H1 (cell line): ENCODE data around the gene SESN1. TPM values are rescaled to one million over a fixed set of nuclear protein-coding genes. Genes with fewer than 3 reads are reported as not detected.

Source experiments
- CTCF ChIA-PET: fragments of 300-600 bp; sonication (Branson Sonifier 250); formaldehyde crosslinking; loops from one replicate; lab custom pipeline; 2021; ENCODE audit not compliant: partially characterized antibody; lab: Charles Lee
- POLR2A ChIA-PET: fragments of 300-600 bp; sonication (Branson Sonifier 250); formaldehyde crosslinking; loops from one replicate; lab custom pipeline; 2021; ENCODE audit warnings: inconsistent platforms; ENCODE audit not compliant: partially characterized antibody; lab: Charles Lee
- DNase-seq, 2 experiments: peaks; one replicate each; pipeline versions ENCODE4 v3.0.0 to v3.0.0-alpha.2; 2010 to 2022; ENCODE audit warnings: low spot score in 2 of 2, low read depth in 1 of 2, mixed read lengths in 1 of 2
- FAIRE-seq: peaks from 2 replicates; lab custom pipeline; 2011; peaks lifted over from hg19 to GRCh38; lab: Jason Lieb, UNC
- H2AFZ ChIP-seq: 2 replicates; pipeline ENCODE4 v1.8.1; 2012; ENCODE audit warnings: low read length, inconsistent platforms
- H2AK5ac ChIP-seq: 2 replicates; pipeline ENCODE4 v1.6.1; 2013; ENCODE audit warnings: low read depth, low read length
- H2BK120ac ChIP-seq: replicated peaks from 2 replicates; pipeline ENCODE3; 2013; ENCODE audit warnings: low read depth, low read length, inconsistent platforms
- H2BK12ac ChIP-seq: 2 replicates; pipeline ENCODE4 v1.6.1; 2013; ENCODE audit warnings: low read depth, low read length
- H2BK15ac ChIP-seq: 2 replicates; pipeline ENCODE4 v1.6.1; 2013; ENCODE audit warnings: low read length
- H2BK20ac ChIP-seq: 2 replicates; pipeline ENCODE4 v1.6.1; 2013; ENCODE audit warnings: low read length
- H2BK5ac ChIP-seq: 2 replicates; pipeline ENCODE4 v1.6.1; 2013; ENCODE audit warnings: low read depth, low read length
- H3K14ac ChIP-seq: 2 replicates; pipeline ENCODE4 v1.6.1; 2013; ENCODE audit warnings: inconsistent platforms; ENCODE audit not compliant: insufficient read length
- H3K18ac ChIP-seq: 2 replicates; pipeline ENCODE4 v1.6.1; 2013; ENCODE audit warnings: low read length; ENCODE audit errors: extremely low read depth
- H3K23ac ChIP-seq: 2 replicates; pipeline ENCODE4 v1.6.1; 2013; ENCODE audit warnings: inconsistent platforms; ENCODE audit not compliant: insufficient read length
- H3K23me2 ChIP-seq: 2 replicates; pipeline ENCODE4 v1.6.1; 2013; ENCODE audit warnings: low read depth, low read length
- H3K27ac ChIP-seq: 2 replicates; pipeline ENCODE4 v1.6.1; 2011; ENCODE audit warnings: low read depth, low read length, inconsistent platforms
- H3K27me3 ChIP-seq, 4 experiments: replicated peaks in 1 of 4; 1 replicate in 1 of 4; 2 replicates in 3 of 4; pipeline versions ENCODE4 v1.6.1 to v1.8.1; 2011 to 2013; ENCODE audit warnings: low read length in 3 of 4, mild to moderate bottlenecking in 3 of 4, inconsistent platforms in 2 of 4, mixed read lengths in 2 of 4, moderate library complexity in 1 of 4; ENCODE audit not compliant: control insufficient read depth in 3 of 4, insufficient read depth in 3 of 4; ENCODE audit errors: extremely low read depth in 1 of 4
- H3K36me3 ChIP-seq, 4 experiments: 2 replicates each; pipeline versions ENCODE4 v1.6.1 to v1.8.1; 2011 to 2013; ENCODE audit warnings: mild to moderate bottlenecking in 4 of 4, low read length in 3 of 4, moderate library complexity in 2 of 4, control low read depth in 1 of 4, inconsistent platforms in 1 of 4; ENCODE audit not compliant: insufficient read depth in 4 of 4, control insufficient read depth in 2 of 4
- H3K4ac ChIP-seq: replicated peaks from 2 replicates; pipeline ENCODE3; 2013; ENCODE audit warnings: low read length, low read depth, mixed read lengths, inconsistent platforms; ENCODE audit not compliant: insufficient read length
- H3K4me1 ChIP-seq, 4 experiments: replicated peaks in 1 of 4; 1 replicate in 1 of 4; 2 replicates in 3 of 4; pipeline versions ENCODE4 v1.6.1 to v1.8.1; 2011 to 2013; ENCODE audit warnings: low read length in 3 of 4, inconsistent platforms in 2 of 4, mixed read lengths in 1 of 4; ENCODE audit not compliant: insufficient read depth in 4 of 4, control insufficient read depth in 3 of 4
- H3K4me2 ChIP-seq, 2 experiments: 2 replicates each; pipeline versions ENCODE4 v1.6.1 to v1.8.1; 2011 to 2013; ENCODE audit warnings: low read depth in 2 of 2, low read length in 2 of 2, control low read depth in 1 of 2, inconsistent platforms in 1 of 2, mild to moderate bottlenecking in 1 of 2; ENCODE audit not compliant: insufficient read depth in 1 of 2
- H3K4me3 ChIP-seq, 4 experiments: fragments of 200-600, 300-600 bp in 1 of 4; sonication (generic), shearing (Covaris generic), sonication (Bioruptor Twin) in 1 of 4; 2 replicates each; pipeline versions ENCODE4 v1.5.1 to v1.8.1; 2011 to 2016; ENCODE audit warnings: low read length in 4 of 4, low read depth in 3 of 4, control low read depth in 2 of 4, inconsistent platforms in 2 of 4, mild to moderate bottlenecking in 2 of 4, mixed read lengths in 1 of 4, moderate library complexity in 1 of 4; ENCODE audit not compliant: insufficient read depth in 2 of 4; ENCODE audit errors: extremely low read depth in 1 of 4
- H3K56ac ChIP-seq: replicated peaks from 2 replicates; pipeline ENCODE3; 2013; ENCODE audit warnings: low read depth, mild to moderate bottlenecking, mixed read lengths, low read length, inconsistent platforms; ENCODE audit not compliant: insufficient read length
- H3K79me1 ChIP-seq: 2 replicates; pipeline ENCODE4 v1.6.1; 2013; ENCODE audit warnings: low read depth, low read length, control low read depth
- H3K79me2 ChIP-seq, 2 experiments: 2 replicates each; pipeline versions ENCODE4 v1.6.1 to v1.8.1; 2012 to 2013; ENCODE audit warnings: low read length in 2 of 2, mild to moderate bottlenecking in 2 of 2, inconsistent platforms in 1 of 2; ENCODE audit not compliant: insufficient read depth in 2 of 2, control insufficient read depth in 1 of 2
- H3K9ac ChIP-seq, 4 experiments: replicated peaks in 1 of 4; 1 replicate in 1 of 4; 2 replicates in 3 of 4; pipeline versions ENCODE4 v1.6.1 to v1.8.1; 2011 to 2013; ENCODE audit warnings: low read depth in 3 of 4, low read length in 3 of 4, control low read depth in 2 of 4, mild to moderate bottlenecking in 2 of 4, moderate library complexity in 2 of 4, inconsistent platforms in 1 of 4; ENCODE audit errors: extremely low read depth in 1 of 4
- H3K9me3 ChIP-seq, 2 experiments: 2 replicates each; pipeline versions ENCODE4 v1.6.1 to v1.8.1; 2012 to 2013; ENCODE audit warnings: mild to moderate bottlenecking in 2 of 2, moderate library complexity in 2 of 2, control low read depth in 1 of 2, inconsistent platforms in 1 of 2, low read depth in 1 of 2, low read length in 1 of 2, mixed read lengths in 1 of 2; ENCODE audit not compliant: insufficient read depth in 2 of 2
- H4K20me1 ChIP-seq, 2 experiments: replicated peaks in 1 of 2; 2 replicates each; pipeline versions ENCODE3 to v1.8.1; 2011 to 2013; ENCODE audit warnings: inconsistent platforms in 2 of 2, low read length in 2 of 2, mild to moderate bottlenecking in 1 of 2; ENCODE audit not compliant: insufficient read depth in 2 of 2, control insufficient read depth in 1 of 2
- H4K5ac ChIP-seq: 2 replicates; pipeline ENCODE4 v1.6.1; 2013; ENCODE audit warnings: low read length, low read depth, mixed read lengths, inconsistent platforms; ENCODE audit not compliant: insufficient read length
- H4K8ac ChIP-seq: 2 replicates; pipeline ENCODE4 v1.8.0; 2013; ENCODE audit warnings: mild to moderate bottlenecking, moderate library complexity, low read length, inconsistent platforms; ENCODE audit not compliant: insufficient read depth; ENCODE audit errors: extremely low read depth
- H4K91ac ChIP-seq: replicated peaks from 2 replicates; pipeline ENCODE3; 2013; ENCODE audit warnings: low read length, mixed read lengths, inconsistent platforms; ENCODE audit not compliant: insufficient read length
- BCL11A ChIP-seq, 2 experiments: IDR thresholded peaks; one replicate each; pipeline ENCODE4 v1.6.1; 2011; ENCODE audit warnings: low read depth in 2 of 2, low read length in 2 of 2, mild to moderate bottlenecking in 2 of 2
- CHD1 ChIP-seq: IDR thresholded peaks from 2 replicates; pipeline ENCODE4 v1.6.1; 2012; ENCODE audit warnings: low read depth, low read length, improper control_type of control experiment
- GABPA ChIP-seq: IDR thresholded peaks from 2 replicates; pipeline ENCODE4 v1.6.1; 2011; ENCODE audit warnings: mild to moderate bottlenecking, low read length, moderate library complexity, borderline replicate concordance; ENCODE audit not compliant: insufficient read depth
- RFX5 ChIP-seq: IDR thresholded peaks from 2 replicates; pipeline ENCODE4 v1.6.1; 2011; ENCODE audit warnings: low read depth, low read length, improper control_type of control experiment, borderline replicate concordance
- SIN3A ChIP-seq, 2 experiments: IDR thresholded peaks in 1 of 2; conservative IDR thresholded peaks in 1 of 2; 2 replicates each; pipeline ENCODE4 v1.6.1; 2011 to 2012; ENCODE audit warnings: low read length in 2 of 2, improper control_type of control experiment in 1 of 2, low read depth in 1 of 2, mild to moderate bottlenecking in 1 of 2
- SP1 ChIP-seq: IDR thresholded peaks from 2 replicates; pipeline ENCODE4 v1.6.1; 2011; ENCODE audit warnings: low read depth, low read length
- TAF1 ChIP-seq: IDR thresholded peaks from 2 replicates; pipeline ENCODE4 v1.6.1; 2011; ENCODE audit warnings: mild to moderate bottlenecking, low read depth, low read length
- WGBS, 2 experiments: shearing (Covaris generic) in 1 of 2; methylation state at CpG; one replicate each; pipeline versions ENCODE4 v1.1.6 to v1.1.7; 2013 to 2015; ENCODE audit warnings: low lambda C conversion rate in 2 of 2, mixed read lengths in 2 of 2, inconsistent platforms in 1 of 2, low coverage in 1 of 2, missing lambda C conversion rate in 1 of 2; ENCODE audit not compliant: insufficient replicate concordance in 2 of 2, insufficient coverage in 1 of 2, insufficient read length in 1 of 2; ENCODE audit errors: extremely low coverage in 1 of 2, missing lambda C conversion rate in 1 of 2; 5-methylcytosine and 5-hydroxymethylcytosine counted together
- polyA plus RNA-seq, 7 experiments: library from polyadenylated mRNA; depleted of rRNA in 3 of 7; stranded (reverse) in 5 of 7; unstranded in 2 of 7; fragments of >200 nt in 5 of 7; fragments of 200-250 nt in 2 of 7; gene quantifications; 1 replicate in 5 of 7; 2 replicates in 1 of 7; 4 replicates in 1 of 7; pipeline versions ENCODE4 v1.2.1 to v1.2.3, GENCODE V29; 2011 to 2013; ENCODE audit warnings: missing spikeins in 2 of 7, mixed read lengths in 2 of 7
- total RNA-seq: library from RNA; stranded (reverse); fragmentation: NEBNext Ultra II Directional; extraction: Animal tissue kit (Norgen Biotek cat#: 25700); gene quantifications from 2 replicates; pipeline ENCODE4 v1.2.1, GENCODE V29; 2021

Gene SESN1
- total and polyA plus RNA-seq, 2 of the 8 experiments (the other 6 are each of a cell fraction or from before 2014, with no cell fraction given): 12.8 to 15.6 TPM

DNA sequence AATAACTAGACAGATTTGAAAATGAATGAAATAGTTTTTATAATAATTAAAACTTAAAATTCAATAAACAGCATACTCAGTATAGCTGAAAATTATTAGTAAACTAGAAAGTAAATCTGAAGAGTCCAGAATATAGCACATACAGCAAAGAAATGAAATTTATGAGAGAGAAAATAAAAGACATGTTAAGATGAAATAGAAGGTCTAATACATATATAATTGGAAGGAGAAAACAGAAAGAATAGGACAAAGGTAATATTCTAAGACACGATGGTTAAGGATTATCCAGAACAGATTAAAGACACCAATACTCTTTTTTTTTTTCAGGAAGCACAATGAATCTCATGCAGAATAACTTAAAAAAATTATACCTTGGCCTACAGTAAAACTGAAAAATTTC, 69.0 kb downstream of the SESN1 start:
- Histone ChIP-seq H3K27ac (no peak overlapping the region), H3K9me3 (no peaks in the 10 kb centered on the region), H4K5ac (no peak overlapping the region), H3K14ac (no peak overlapping the region), H3K4me2 (no peak overlapping the region), H3K27me3 (no peaks in the 10 kb centered on the region), H2BK5ac (no peak overlapping the region), H3K23me2 (no peaks in the 10 kb centered on the region), H3K18ac (no peak overlapping the region), H2BK15ac (no peak overlapping the region), H2BK20ac (no peak overlapping the region), H4K20me1 (no peaks in the 10 kb centered on the region), H3K79me2 (no peaks in the 10 kb centered on the region), H4K91ac (no peak overlapping the region), H3K4me1 (no peaks in the 10 kb centered on the region), H3K23ac (no peak overlapping the region), H3K36me3 (no peaks in the 10 kb centered on the region), H2BK120ac (no peak overlapping the region), H3K4me3 (no peak overlapping the region), H3K4ac (no peak overlapping the region), H2BK12ac (no peak overlapping the region), H3K79me1 (no peaks in the 10 kb centered on the region), H2AFZ (no peak overlapping the region), H3K56ac (no peak overlapping the region), H3K9ac (no peak overlapping the region), H4K8ac (no peak overlapping the region), H2AK5ac (no peak overlapping the region)
- FAIRE-seq (no peak), DNase-seq (no peak)
- 100% methylated on average over 1 of the region's 1 CpG; no CpG with 5 or more reads in 1 of the 2 experiments for WGBS, 2 experiments
- POLR2A ChIA-PET: interaction anchor here (1.1 kb wide), 1 partner anchor 13 kb away, joined by 4 read pairs; no protein-coding TSS in a partner anchor
- CTCF ChIA-PET: interaction anchor here (0.6 to 2.6 kb wide), 5 partner anchors 10 to 75 kb away, joined by 3 to 9 read pairs (median 4); no protein-coding TSS in a partner anchor
- no peak for TF ChIP-seq TAF1
- TF ChIP-seq SP1: no peak
- TF ChIP-seq CHD1: no peak
- TF ChIP-seq SIN3A (conservative IDR thresholded peaks at IDR 0.05 in 1 of 2, IDR thresholded peaks at IDR 0.05 in 1 of 2; ENCODE audit: low read depth in 1 of 2, low read length in 2 of 2): no peak
- TF ChIP-seq RFX5: no peak
- TF ChIP-seq BCL11A (IDR thresholded peaks at IDR 0.05; ENCODE audit: low read depth in 2 of 2, low read length in 2 of 2): no peak
- no peak for TF ChIP-seq GABPA
